ENCODE results near the gene ERC1.

The ERC1 gene

GRCh38 chr12:1147821-1148220 lies 156.8 kb downstream of the ERC1 start:
- Histone ChIP-seq H4K20me1 (ENCODE audit: insufficient read depth) (no peaks in the 10 kb centered on the region), H2AFZ (ENCODE audit: low read depth) (no peak overlapping the region), H3K4me3 (IDR thresholded peaks at IDR 0.05; ENCODE audit: insufficient read depth, low read depth, low read length) (no peak overlapping the region), H3K27me3 (ENCODE audit: insufficient read depth, low read depth) (no peaks in the 10 kb centered on the region), H3K9ac (no peak overlapping the region), H3K27ac (no peak overlapping the region), H3K79me2 (ENCODE audit: insufficient read depth, low read depth) (no peaks in the 10 kb centered on the region; the same call in 1 of the 2 replicates), H3K4me2 (no peak overlapping the region), H3K4me1 (ENCODE audit: low read depth, poor library complexity, severe bottlenecking) (peaks cover 14% of the 10 kb centered on the region), H3K36me3 (ENCODE audit: insufficient read depth) (no peaks in the 10 kb centered on the region)
- TF ChIP-seq CTCF (conservative IDR thresholded peaks at IDR 0.05; ENCODE audit: low read depth, low read length) = no peak

GRCh38 chr12:1157046-1157445 lies 166.0 kb downstream of the ERC1 start:
- Histone ChIP-seq H2AFZ (ENCODE audit: low read depth) (no peak overlapping the region), H3K4me2 (no peak overlapping the region), H4K20me1 (ENCODE audit: insufficient read depth) (no peaks in the 10 kb centered on the region), H3K4me3 (IDR thresholded peaks at IDR 0.05; ENCODE audit: insufficient read depth, low read depth, low read length) (no peak overlapping the region), H3K36me3 (ENCODE audit: insufficient read depth) (no peaks in the 10 kb centered on the region; the same call in 1 of the 2 replicates), H3K79me2 (ENCODE audit: insufficient read depth, low read depth) (no peaks in the 10 kb centered on the region), H3K27me3 (ENCODE audit: insufficient read depth, low read depth) (no peaks in the 10 kb centered on the region), H3K27ac (no peak overlapping the region), H3K4me1 (ENCODE audit: low read depth, poor library complexity, severe bottlenecking) (no peaks in the 10 kb centered on the region), H3K9ac (no peak overlapping the region)
- TF ChIP-seq CTCF (conservative IDR thresholded peaks at IDR 0.05; ENCODE audit: low read depth, low read length) = no peak

GRCh38 chr12:1161197-1161596 lies 170.2 kb downstream of the ERC1 start:
- H3K27ac ChIP-seq = no peak overlapping the region
- H3K4me3 ChIP-seq (IDR thresholded peaks at IDR 0.05; ENCODE audit: insufficient read depth, low read depth, low read length) = no peak overlapping the region
- no peaks in the 10 kb centered on the region for H3K79me2 ChIP-seq (ENCODE audit: insufficient read depth, low read depth)
- H3K27me3 ChIP-seq (ENCODE audit: insufficient read depth, low read depth) = no peaks in the 10 kb centered on the region
- no peak overlapping the region for H3K4me2 ChIP-seq
- no peaks in the 10 kb centered on the region; the same call in 1 of the 2 replicates for H3K36me3 ChIP-seq (ENCODE audit: insufficient read depth)
- no peak overlapping the region for H3K9ac ChIP-seq
- peaks cover 9% of the 10 kb centered on the region for H3K4me1 ChIP-seq (ENCODE audit: low read depth, poor library complexity, severe bottlenecking)
- no peaks in the 10 kb centered on the region for H4K20me1 ChIP-seq (ENCODE audit: insufficient read depth)
- H2AFZ ChIP-seq (ENCODE audit: low read depth) = no peak overlapping the region
- no peak for TF ChIP-seq CTCF (conservative IDR thresholded peaks at IDR 0.05; ENCODE audit: low read depth, low read length)

- no peak overlapping the region for H3K27ac ChIP-seq
- H4K20me1 ChIP-seq (ENCODE audit: insufficient read depth) = no peaks in the 10 kb centered on the region
- H2AFZ ChIP-seq (ENCODE audit: low read depth) = no peak overlapping the region
- H3K4me1 ChIP-seq (ENCODE audit: low read depth, poor library complexity, severe bottlenecking) = peaks cover 19% of the 10 kb centered on the region
- H3K27me3 ChIP-seq (ENCODE audit: insufficient read depth, low read depth) = no peaks in the 10 kb centered on the region
- no peaks in the 10 kb centered on the region for H3K79me2 ChIP-seq (ENCODE audit: insufficient read depth, low read depth)
- no peak overlapping the region for H3K4me3 ChIP-seq (IDR thresholded peaks at IDR 0.05; ENCODE audit: insufficient read depth, low read depth, low read length)
- TF ChIP-seq CTCF (conservative IDR thresholded peaks at IDR 0.05; ENCODE audit: low read depth, low read length) = no peak
- no peak overlapping the region for H3K9ac ChIP-seq
- no peak overlapping the region for H3K4me2 ChIP-seq
- no peaks in the 10 kb centered on the region; the same call in 1 of the 2 replicates for H3K36me3 ChIP-seq (ENCODE audit: insufficient read depth)
Observed at GRCh38 chr12:1162081-1162760, 171.2 kb downstream of the ERC1 start.
